Effector memory CD4-positive, alpha-beta T cell (primary cell): ENCODE data around the gene OR8S1.
"Not testable (repeated sequence)": the region's sequence is repeated elsewhere in the genome, so short reads cannot be mapped to it uniquely, and the experiment has no call there.

ENCODE experiments used
- DNase-seq, 3 donors: peaks; one replicate each; pipeline ENCODE4 v3.0.0-alpha.2; 2020
- H3K27ac ChIP-seq: 2 replicates; pipeline ENCODE4 v1.7.0; 2013; ENCODE audit warnings: mild to moderate bottlenecking, low read length, moderate library complexity; ENCODE audit not compliant: insufficient read depth, poor library complexity, severe bottlenecking
- H3K27me3 ChIP-seq: replicated peaks from 2 replicates; pipeline ENCODE4 v1.7.0; 2013; ENCODE audit warnings: mild to moderate bottlenecking, low read length; ENCODE audit not compliant: insufficient read depth, control insufficient read depth, poor library complexity, severe bottlenecking
- H3K36me3 ChIP-seq: 2 replicates; pipeline ENCODE4 v1.7.0; 2013; ENCODE audit warnings: mild to moderate bottlenecking, low read length, moderate library complexity; ENCODE audit not compliant: control insufficient read depth, insufficient read depth
- H3K4me1 ChIP-seq: 2 replicates; pipeline ENCODE4 v1.7.0; 2013; ENCODE audit warnings: low read length, mild to moderate bottlenecking; ENCODE audit not compliant: control insufficient read depth, insufficient read depth, poor library complexity, severe bottlenecking
- H3K4me3 ChIP-seq: 2 replicates; pipeline ENCODE4 v1.7.0; 2013; ENCODE audit warnings: low read length, low read depth, mild to moderate bottlenecking; ENCODE audit not compliant: insufficient read depth, poor library complexity, severe bottlenecking
- H3K9me3 ChIP-seq: 2 replicates; pipeline ENCODE4 v1.7.0; 2013; ENCODE audit warnings: mild to moderate bottlenecking, low read length, moderate library complexity; ENCODE audit not compliant: control insufficient read depth
- total RNA-seq, 3 donors: gene quantifications; one replicate each; lab custom pipeline; 2026; lab: John Stamatoyannopoulos, UW

OR8S1 gene, protein sequence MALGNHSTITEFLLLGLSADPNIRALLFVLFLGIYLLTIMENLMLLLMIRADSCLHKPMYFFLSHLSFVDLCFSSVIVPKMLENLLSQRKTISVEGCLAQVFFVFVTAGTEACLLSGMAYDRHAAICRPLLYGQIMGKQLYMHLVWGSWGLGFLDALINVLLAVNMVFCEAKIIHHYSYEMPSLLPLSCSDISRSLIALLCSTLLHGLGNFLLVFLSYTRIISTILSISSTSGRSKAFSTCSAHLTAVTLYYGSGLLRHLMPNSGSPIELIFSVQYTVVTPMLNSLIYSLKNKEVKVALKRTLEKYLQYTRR
- total RNA-seq, result 0 reads per million in 3 donors

DNA sequence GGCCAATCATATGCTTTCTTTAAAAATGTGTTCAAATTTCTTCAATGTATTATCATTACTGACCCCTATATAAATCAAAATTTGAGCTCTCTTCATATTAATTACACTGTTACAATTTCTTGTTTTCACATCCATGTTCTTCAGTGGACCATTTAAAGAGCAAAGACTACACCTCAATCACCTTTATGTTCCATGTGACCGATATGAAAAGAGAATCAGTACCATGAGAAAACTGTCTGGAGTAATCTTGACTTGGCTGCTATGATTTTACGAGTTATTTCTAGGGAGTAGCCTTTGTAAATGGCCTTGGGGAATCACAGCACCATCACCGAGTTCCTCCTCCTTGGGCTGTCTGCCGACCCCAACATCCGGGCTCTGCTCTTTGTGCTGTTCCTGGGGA, at the start of gene OR8S1:
Gene OR8S1 (plus strand): TSS at position 301 of the 400 bp plus-strand sequence. CDS start 0 bp downstream, at position 301.
- DNase-seq, result no peak
- Histone ChIP-seq H3K36me3 (no peaks in the 10 kb centered on the region), H3K4me1 (no peaks in the 10 kb centered on the region)

DNA sequence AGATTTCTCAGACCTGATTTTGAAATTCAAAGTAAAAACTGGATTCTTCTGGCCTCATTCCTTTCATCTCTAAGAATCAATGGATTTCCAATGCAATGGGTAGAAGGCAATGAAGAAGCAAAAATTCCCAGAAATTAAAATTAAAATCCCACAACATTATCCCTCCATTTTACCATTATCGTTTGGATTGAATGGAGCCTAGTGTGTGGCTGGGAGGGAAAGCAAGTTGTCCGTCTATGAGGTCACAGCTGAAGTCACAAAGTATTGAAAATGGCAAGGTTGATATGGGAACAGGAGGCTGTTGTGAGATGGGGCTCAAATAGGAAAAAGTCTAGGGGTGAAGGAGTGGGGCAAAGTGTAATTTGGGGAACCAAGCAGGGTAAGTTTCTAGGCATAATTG, 43.2 kb upstream of the OR8S1 start, which contains the start of gene C12orf54:
Gene C12orf54 (plus strand): TSS at position 301 of the 400 bp plus-strand sequence. CDS start 799 bp downstream, outside the sequence.
- H3K27me3 ChIP-seq, result peaks cover 5% of the 10 kb centered on the region
- H3K36me3 ChIP-seq, result no peaks in the 10 kb centered on the region
- H3K4me3 ChIP-seq, result no peak within 1 kb of the TSS
- H3K9me3 ChIP-seq, result no peaks in the 10 kb centered on the region
- DNase-seq, result no peak
- no peak within 1 kb of the TSS for H3K27ac ChIP-seq
- no peaks in the 10 kb centered on the region for H3K4me1 ChIP-seq

More for the DNA sequence above, at the start of gene OR8S1:
- Histone ChIP-seq H3K4me3 (no peak within 1 kb of the TSS), H3K9me3 (no peaks in the 10 kb centered on the region), H3K27me3 (no peaks in the 10 kb centered on the region), H3K27ac (no peak within 1 kb of the TSS)

DNA sequence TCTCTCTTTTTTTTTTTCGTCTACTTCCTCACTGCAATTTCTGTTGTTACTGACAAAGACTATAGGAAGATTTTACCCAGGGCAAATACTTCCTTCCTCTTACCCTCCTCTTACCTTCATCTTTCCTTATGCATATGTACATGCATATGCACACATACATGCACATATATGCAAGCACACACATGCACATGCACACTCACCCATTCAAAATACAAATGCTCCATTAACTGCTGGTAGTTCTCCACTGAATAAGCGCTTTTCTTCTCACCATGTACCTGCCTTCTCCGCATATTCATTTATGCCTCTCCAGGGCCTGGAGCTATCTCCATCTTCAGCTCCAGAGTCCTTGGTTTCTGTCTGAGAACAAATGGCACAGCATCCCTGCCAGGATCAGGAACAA, 42.5 kb upstream of the OR8S1 start:
- H3K4me3 ChIP-seq, result no peak overlapping the region
- peaks cover 5% of the 10 kb centered on the region for H3K27me3 ChIP-seq
- DNase-seq, result no peak
- no peak overlapping the region for H3K27ac ChIP-seq
- H3K4me1 ChIP-seq, result no peaks in the 10 kb centered on the region
- no peaks in the 10 kb centered on the region for H3K9me3 ChIP-seq
- no peaks in the 10 kb centered on the region for H3K36me3 ChIP-seq

DNA sequence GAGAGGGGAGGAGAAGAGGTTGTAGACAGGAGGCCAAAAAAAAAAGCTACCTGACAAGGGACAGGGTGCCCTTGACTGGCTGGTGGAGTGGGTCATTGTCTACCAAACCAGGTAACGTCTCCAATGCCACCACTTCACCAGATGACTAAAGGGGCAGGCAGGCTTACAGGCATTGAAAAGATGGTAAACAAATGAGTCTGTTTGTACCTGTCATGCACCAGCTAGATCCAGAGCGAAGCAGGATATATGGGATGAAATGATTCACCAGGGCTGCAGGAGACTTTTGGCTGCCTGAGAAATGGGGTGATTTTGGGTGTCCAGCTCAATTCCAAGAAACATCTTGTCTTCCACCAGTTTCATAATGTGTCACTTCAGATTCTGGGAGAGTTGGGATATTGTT, 39.2 kb upstream of the OR8S1 start:
- no peak for DNase-seq
- Histone ChIP-seq H3K36me3 (no peaks in the 10 kb centered on the region), H3K4me3 (no peak overlapping the region), H3K27ac (no peak overlapping the region), H3K9me3 (no peaks in the 10 kb centered on the region), H3K4me1 (no peaks in the 10 kb centered on the region), H3K27me3 (peaks cover 5% of the 10 kb centered on the region)

DNA sequence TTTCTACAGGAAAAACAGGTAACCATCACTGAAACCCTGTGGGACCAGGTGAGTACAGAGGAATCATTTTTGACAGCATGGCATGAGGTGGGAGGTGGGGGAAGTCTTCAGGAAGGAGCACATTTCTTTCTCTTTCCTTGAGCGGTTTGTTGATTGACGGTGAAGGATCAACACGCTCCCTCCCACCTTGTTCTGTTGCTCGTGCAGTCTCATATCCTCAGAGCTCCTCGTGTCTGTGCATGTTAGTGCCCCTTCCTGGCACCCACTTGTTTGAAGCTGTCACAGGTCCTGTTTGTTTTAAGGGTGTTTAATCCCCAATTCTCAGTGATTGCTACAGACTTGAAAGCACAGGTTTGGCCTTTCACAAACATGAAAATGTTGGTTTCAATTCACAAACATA, 38.8 kb upstream of the OR8S1 start:
- Histone ChIP-seq H3K4me3 (no peak overlapping the region), H3K4me1 (no peaks in the 10 kb centered on the region)
- no peak for DNase-seq

DNA sequence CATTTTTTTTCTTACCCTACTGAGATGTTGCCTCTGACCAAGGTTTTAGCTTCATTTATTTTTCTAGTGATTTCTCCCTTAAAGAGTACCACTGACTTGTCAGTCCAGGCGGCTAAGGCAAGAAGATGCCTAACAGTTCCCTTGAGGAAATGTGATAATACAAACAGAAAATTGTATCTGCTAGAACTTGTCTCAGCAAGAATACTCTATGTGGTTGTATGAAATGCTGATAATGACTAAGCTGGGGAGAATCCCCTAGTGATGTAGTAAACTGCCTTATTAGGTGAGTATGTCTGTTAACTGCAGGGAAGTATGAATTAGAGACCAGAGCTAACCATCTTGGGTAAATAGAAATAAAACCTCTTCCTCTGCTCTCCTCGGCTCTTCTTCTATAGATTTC, 36.4 kb upstream of the OR8S1 start:
- Histone ChIP-seq H3K27me3 (peaks cover 5% of the 10 kb centered on the region), H3K4me1 (no peaks in the 10 kb centered on the region), H3K27ac (no peak overlapping the region), H3K4me3 (no peak overlapping the region), H3K36me3 (no peaks in the 10 kb centered on the region), H3K9me3 (no peaks in the 10 kb centered on the region)
- no peak for DNase-seq

More for the DNA sequence above, 38.8 kb upstream of the OR8S1 start:
- no peak overlapping the region for H3K27ac ChIP-seq
- no peaks in the 10 kb centered on the region for H3K9me3 ChIP-seq
- H3K36me3 ChIP-seq, result no peaks in the 10 kb centered on the region
- H3K27me3 ChIP-seq, result peaks cover 5% of the 10 kb centered on the region

DNA sequence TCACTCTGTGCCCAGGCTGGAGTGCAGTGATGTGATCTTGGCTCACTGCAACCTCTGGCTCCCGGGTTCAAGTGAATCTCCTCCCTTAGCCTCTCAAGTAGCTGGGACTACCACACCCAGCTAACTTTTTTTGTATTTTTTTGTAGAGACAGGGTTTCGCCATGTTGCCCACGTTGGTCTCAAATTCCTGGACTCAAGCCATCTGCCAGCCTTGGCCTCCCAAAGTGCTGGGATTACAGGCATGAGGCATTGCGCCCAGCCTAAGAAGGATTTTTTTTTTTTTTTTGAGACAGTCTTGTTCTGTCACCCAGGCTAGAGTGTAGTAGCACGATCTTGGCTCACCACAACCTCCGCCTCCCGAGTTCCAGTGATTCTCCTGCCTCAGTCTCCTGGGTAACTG, 36.0 kb upstream of the OR8S1 start:
- H3K27me3 ChIP-seq, DNase-seq, H3K4me3 ChIP-seq, H3K9me3 ChIP-seq, H3K36me3 ChIP-seq, H3K27ac ChIP-seq, H3K4me1 ChIP-seq: not testable (repeated sequence)

DNA sequence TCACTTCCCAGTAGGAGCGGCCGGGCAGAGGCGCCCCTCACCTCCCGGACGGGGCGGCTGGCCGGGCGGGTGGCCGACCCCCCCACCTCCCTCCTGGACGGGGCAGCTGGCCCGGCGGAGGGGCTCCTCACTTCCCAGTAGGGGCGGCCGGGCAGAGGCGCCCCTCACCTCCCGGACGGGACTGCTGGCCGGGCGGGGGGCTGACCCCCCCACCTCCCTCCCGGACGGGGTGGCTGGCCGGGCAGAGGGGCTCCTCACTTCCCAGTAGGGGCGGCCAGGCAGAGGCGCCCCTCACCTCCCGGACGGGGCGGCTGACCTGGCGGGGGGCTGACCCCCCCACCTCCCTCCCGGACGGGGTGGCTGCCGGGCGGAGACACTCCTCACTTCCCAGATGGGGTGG, 25.2 kb upstream of the OR8S1 start:
- H3K27ac ChIP-seq, H3K27me3 ChIP-seq, DNase-seq, H3K9me3 ChIP-seq, H3K36me3 ChIP-seq, H3K4me3 ChIP-seq, H3K4me1 ChIP-seq: not testable (repeated sequence)

DNA sequence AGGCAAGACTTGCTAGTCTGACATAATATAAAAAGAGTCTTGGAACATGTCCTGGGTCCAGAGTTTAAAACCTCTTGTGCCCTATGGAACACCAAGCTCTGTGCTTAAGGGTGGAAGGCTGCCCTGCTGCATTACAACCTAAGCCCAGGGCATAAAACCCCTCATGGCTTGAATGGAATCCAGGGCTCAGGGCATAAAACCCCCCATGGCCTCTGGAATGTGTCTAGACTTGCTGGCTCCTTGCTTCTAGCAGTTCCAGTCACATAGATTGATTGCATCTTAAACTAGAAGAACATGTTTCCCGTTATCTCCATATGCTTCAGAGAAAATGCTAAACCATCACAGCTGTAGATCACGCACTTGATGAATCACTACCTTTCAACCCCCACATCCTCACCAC, 18.6 kb upstream of the OR8S1 start:
- H3K4me1 ChIP-seq, H3K27me3 ChIP-seq, H3K27ac ChIP-seq, DNase-seq, H3K4me3 ChIP-seq, H3K36me3 ChIP-seq, H3K9me3 ChIP-seq: not testable (repeated sequence)

DNA sequence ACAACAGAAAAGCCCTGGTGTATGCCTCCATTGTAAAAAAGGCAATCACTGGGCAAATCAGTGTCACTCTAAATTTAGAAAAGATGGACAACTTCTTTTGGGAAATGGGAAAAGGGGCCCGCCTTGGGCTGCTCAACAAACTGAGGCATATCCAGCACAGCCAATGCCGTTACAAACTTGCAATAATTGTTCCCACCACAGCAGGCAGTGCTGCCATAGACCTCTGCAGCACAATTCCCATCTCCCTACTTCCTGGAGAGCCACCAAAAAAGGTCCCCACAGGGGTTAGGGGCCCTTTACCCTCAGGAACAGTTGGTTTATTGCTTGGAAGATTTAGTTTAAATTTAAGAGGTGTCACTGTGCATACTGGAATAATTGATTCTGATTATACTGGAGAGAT, 16.4 kb upstream of the OR8S1 start:
- Histone ChIP-seq H3K4me3 (no peak overlapping the region), H3K27ac (no peak overlapping the region), H3K4me1 (no peaks in the 10 kb centered on the region), H3K27me3 (no peaks in the 10 kb centered on the region), H3K9me3 (no peaks in the 10 kb centered on the region), H3K36me3 (no peaks in the 10 kb centered on the region)
- no peak for DNase-seq
